HTERT RPE-1 (cell line): ENCODE measurements around the gene GPRC6A.
"Not testable (repeated sequence)": the region's sequence is repeated elsewhere in the genome, so short reads cannot be mapped to it uniquely, and the experiment has no call there.

ENCODE experiments used
- in situ Hi-C: fragments of 300-500 bp; cut with MboI; formaldehyde crosslinking; loops from 4 replicates; pipeline ENCODE4 v1.14.3; 2020; ENCODE audit warnings: low sequenced_read_pairs

Gene GPRC6A, protein sequence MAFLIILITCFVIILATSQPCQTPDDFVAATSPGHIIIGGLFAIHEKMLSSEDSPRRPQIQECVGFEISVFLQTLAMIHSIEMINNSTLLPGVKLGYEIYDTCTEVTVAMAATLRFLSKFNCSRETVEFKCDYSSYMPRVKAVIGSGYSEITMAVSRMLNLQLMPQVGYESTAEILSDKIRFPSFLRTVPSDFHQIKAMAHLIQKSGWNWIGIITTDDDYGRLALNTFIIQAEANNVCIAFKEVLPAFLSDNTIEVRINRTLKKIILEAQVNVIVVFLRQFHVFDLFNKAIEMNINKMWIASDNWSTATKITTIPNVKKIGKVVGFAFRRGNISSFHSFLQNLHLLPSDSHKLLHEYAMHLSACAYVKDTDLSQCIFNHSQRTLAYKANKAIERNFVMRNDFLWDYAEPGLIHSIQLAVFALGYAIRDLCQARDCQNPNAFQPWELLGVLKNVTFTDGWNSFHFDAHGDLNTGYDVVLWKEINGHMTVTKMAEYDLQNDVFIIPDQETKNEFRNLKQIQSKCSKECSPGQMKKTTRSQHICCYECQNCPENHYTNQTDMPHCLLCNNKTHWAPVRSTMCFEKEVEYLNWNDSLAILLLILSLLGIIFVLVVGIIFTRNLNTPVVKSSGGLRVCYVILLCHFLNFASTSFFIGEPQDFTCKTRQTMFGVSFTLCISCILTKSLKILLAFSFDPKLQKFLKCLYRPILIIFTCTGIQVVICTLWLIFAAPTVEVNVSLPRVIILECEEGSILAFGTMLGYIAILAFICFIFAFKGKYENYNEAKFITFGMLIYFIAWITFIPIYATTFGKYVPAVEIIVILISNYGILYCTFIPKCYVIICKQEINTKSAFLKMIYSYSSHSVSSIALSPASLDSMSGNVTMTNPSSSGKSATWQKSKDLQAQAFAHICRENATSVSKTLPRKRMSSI

DNA sequence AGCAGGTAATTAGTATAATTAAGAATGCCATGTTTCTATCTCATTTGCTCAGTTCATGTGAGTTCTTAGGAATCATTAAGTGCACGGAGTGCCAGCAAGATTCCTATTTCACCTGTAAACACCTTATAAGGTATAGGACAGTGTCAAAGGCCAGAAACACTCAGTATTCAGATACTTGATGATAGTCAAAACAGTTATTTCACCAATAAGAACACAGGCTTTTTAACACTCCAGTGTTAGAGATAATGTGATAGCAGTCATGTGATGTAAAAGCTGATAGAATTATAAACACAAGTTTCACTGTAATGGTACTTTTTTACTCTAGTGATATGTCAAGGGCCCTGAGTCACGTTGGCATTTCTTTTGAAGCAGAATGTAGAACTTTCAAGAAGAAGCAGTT is at the start of gene GPRC6A:
GPRC6A (minus strand) TSS at position 101 of the 400 bp plus-strand sequence; CDS start at position 31, 70 bp downstream.
- in situ Hi-C loops = no loop called here

GRCh38 chr6:116877743-116878142 is 48.9 kb upstream of the GPRC6A start:
- in situ Hi-C loops = no loop called here

GRCh38 chr6:116876635-116877611 is 48.0 kb upstream of the GPRC6A start, which contains the start of gene RFX6:
RFX6 (plus strand) TSS chr6:116877242; CDS start chr6:116877276, 34 bp downstream.
- in situ Hi-C loops = no loop called here

DNA sequence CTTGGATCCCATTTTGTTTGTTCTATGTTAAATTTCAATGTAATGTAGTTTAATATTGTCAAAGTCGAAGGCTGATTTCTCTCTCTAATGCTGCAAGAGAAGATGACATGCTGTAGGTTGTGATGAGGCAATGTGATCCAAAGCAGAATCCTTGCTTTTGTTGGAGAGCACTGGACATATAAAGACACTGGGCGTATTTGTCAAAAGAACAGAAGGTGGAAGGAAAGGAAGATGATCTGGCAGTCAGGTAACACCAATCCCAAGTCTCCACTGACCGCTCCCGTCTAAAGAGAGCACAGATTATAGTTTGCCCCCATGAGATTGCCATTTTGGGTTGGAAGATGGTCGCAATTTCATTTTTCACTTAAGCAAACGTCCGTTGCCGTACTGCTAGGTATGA is 47.2 kb upstream of the GPRC6A start:
- in situ Hi-C loops = no loop called here

- in situ Hi-C loops = no loop called here
Measured at GRCh38 chr6:116872771-116873170, 43.9 kb upstream of the GPRC6A start.

DNA sequence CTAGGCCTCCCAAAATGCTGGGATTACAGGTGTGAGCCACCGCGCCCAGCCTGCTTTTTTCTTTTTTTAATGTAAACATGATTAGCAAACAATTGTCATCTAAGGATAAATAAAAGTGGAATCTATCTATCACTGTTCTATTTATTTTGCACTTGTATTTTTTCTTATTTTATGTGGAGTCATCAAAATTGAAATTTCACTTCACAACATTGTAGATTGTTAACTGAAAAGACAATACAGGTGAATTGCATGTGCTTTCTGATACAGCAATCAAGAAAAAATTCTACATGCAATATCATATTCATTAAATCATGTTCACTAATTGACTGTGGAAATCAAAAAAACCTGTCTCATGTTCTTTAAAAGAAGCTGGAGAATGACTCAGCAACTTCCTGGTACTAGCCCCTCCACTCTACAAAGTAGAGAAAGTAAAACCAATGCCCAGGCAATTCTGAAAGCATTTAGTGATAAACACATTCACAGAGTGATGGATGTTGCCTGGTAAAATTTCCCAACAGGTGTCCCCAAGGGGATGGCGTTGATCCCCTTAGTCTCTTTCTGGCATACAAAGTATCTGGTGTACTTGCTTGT is 37.5 kb upstream of the GPRC6A start:
- in situ Hi-C loops = no loop called here

GRCh38 chr6:116859264-116859663 is 30.4 kb upstream of the GPRC6A start:
- in situ Hi-C loops = no loop called here

DNA sequence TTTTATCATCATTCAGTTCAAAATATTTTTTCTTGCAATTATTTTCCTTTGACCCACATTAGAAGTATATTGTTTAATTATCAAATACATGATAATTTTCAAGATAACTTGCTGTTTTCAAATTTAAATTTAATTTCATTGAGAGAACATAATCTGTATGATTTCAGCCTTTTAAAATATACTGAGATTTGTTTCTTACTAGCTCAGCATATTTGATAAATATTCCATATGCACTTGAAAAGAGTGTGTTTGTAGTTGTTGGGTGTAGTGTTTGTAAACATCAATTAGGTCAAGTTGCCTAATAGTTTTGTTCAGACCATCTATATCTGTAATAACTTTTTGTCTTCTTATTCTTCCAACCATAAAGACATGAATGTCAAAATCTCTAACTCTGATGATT is 29.2 kb upstream of the GPRC6A start:
- in situ Hi-C loops = no loop called here

- in situ Hi-C loops = no loop called here
Measured at GRCh38 chr6:116847227-116847626, 18.3 kb upstream of the GPRC6A start.

DNA sequence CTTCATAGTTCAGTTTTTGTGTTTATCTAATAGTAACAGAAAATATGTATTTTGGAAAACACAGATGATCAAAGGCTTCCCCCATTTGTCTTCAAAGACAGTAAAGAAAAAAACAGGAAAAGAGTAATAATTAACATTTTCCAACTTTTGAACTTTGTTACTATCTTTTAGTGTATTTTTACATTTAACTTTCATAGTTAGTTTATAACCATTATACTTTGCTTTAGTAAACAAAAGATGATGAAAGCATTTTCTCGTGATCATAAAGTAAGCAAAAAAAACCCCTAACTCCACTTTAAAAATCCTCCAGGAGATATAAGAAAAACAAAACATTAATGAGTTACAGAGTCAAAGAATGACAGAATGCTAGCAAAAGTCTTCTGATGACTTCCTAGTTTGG is 13.6 kb upstream of the GPRC6A start:
- in situ Hi-C loops = no loop called here

GRCh38 chr6:116840091-116840490 is 11.2 kb upstream of the GPRC6A start:
- in situ Hi-C loops = no loop called here

DNA sequence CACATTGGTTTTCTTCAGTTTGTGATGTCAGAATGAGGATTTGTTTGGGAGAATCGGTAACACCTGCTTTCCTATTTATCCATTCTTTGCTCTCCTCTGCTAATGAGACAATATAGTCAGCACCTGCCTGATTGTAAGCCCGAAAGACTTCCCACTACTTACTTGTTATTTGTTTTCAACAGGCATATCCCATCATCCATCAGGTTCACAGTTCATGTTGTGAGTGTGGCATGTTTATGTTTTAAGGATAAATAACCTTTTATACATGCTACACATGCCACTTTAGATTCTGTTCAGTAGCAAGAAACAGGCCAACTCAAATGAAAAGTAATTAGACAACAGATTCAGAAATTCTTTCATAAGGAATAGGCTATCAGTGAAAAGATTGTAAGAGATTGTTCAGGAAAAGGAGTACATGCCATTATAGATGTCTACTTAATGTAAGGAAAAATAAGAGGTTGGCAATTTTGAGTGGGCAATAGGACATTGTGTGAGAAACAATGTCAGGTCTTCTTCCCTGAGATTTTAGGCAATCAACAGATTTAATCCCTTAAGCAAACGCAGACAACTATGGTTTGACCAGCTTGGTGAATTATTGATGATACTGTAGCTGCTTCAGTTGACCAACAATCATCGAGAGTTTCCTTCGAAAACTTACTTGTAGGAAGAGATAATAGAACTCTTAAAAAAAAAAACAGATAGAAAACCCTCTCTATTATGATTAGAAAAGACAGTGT is 7.9 kb upstream of the GPRC6A start:
- in situ Hi-C loops = no loop called here

GRCh38 chr6:116834526-116834925 is 5.6 kb upstream of the GPRC6A start:
- in situ Hi-C loops = not testable (repeated sequence)

GRCh38 chr6:116827561-116828240 is 1.2 kb downstream of the GPRC6A start:
- in situ Hi-C loops = no loop called here

GRCh38 chr6:116816336-116816735 is 12.5 kb downstream of the GPRC6A start:
- in situ Hi-C loops = not testable (repeated sequence)

GRCh38 chr6:116812051-116812650 is 16.7 kb downstream of the GPRC6A start:
- in situ Hi-C loops = no loop called here

GRCh38 chr6:116801971-116802370 is 26.9 kb downstream of the GPRC6A start:
- in situ Hi-C loops = no loop called here

- in situ Hi-C loops = no loop called here
Measured at GRCh38 chr6:116799945-116800344, 28.9 kb downstream of the GPRC6A start.
